Lung (tissue), 12 donors: ENCODE results near the gene NUP210. TPM values are rescaled to one million over a fixed set of nuclear protein-coding genes. Genes with fewer than 3 reads are reported as not detected.

Experiments
- ATAC-seq: fragments of 200-7000 bp; cut with Tn5 transposase; one replicate; pipeline ENCODE4 v1.9.1; 2020; ENCODE audit warnings: moderate number of reproducible peaks; ENCODE audit not compliant: insufficient read depth, low FRiP score
- DNase-seq, 3 donors: peaks; one replicate each; pipeline ENCODE4 v3.0.0-alpha.2; 2013 to 2017
- H3K27ac ChIP-seq, 2 donors: one replicate each; pipeline ENCODE4 v1.5.1; 2013; ENCODE audit warnings: mild to moderate bottlenecking in 2 of 2, moderate library complexity in 2 of 2, control low read depth in 1 of 2, inconsistent platforms in 1 of 2, low read depth in 1 of 2, low read length in 1 of 2
- H3K27me3 ChIP-seq, 3 donors: one replicate each; pipeline ENCODE4 v1.5.1; 2013; ENCODE audit warnings: low read length in 2 of 3; ENCODE audit not compliant: control insufficient read depth in 3 of 3, insufficient read depth in 3 of 3
- H3K36me3 ChIP-seq, 4 donors: one replicate each; pipeline ENCODE4 v1.5.1; 2013; ENCODE audit warnings: low read length in 4 of 4, mild to moderate bottlenecking in 1 of 4, moderate library complexity in 1 of 4; ENCODE audit not compliant: control insufficient read depth in 4 of 4, insufficient read depth in 4 of 4
- H3K4me1 ChIP-seq, 5 donors: one replicate each; pipeline ENCODE4 v1.5.1; 2013; ENCODE audit warnings: low read length in 5 of 5, mild to moderate bottlenecking in 2 of 5, moderate library complexity in 1 of 5; ENCODE audit not compliant: control insufficient read depth in 5 of 5, insufficient read depth in 5 of 5
- H3K4me3 ChIP-seq: one replicate; pipeline ENCODE4 v1.5.1; 2013; ENCODE audit warnings: mild to moderate bottlenecking, control low read depth, moderate library complexity
- H3K9ac ChIP-seq, 2 donors: one replicate each; pipeline ENCODE4 v1.5.1; 2013; ENCODE audit warnings: low read length in 2 of 2, control low read depth in 1 of 2; ENCODE audit not compliant: insufficient read depth in 1 of 2
- H3K9me3 ChIP-seq, 4 donors: one replicate each; pipeline ENCODE4 v1.5.1; 2013; ENCODE audit warnings: low read length in 3 of 4, mild to moderate bottlenecking in 1 of 4, moderate library complexity in 1 of 4; ENCODE audit not compliant: control insufficient read depth in 4 of 4, insufficient read depth in 3 of 4
- CTCF ChIP-seq: IDR thresholded peaks from 2 replicates; pipeline ENCODE4 v1.5.1; 2012; ENCODE audit warnings: mild to moderate bottlenecking; ENCODE audit errors: control extremely low read depth, extremely low read depth
- WGBS, 2 donors: extraction: QIAGEN DNeasy Blood & Tissue Kit; methylation state at CpG; one replicate each; pipeline ENCODE4 v1.1.7; 2013; 5-methylcytosine and 5-hydroxymethylcytosine counted together
- polyA plus RNA-seq, 2 donors: library from polyadenylated mRNA; stranded (reverse); fragments of 200-250 nt; gene quantifications; one replicate each; pipeline ENCODE4 v1.2.1, GENCODE V29; 2013
- total RNA-seq, 2 donors: library from RNA; depleted of rRNA in 1 of 2; stranded (reverse); fragments of >200 nt in 1 of 2; gene quantifications; one replicate each; pipeline ENCODE4 v1.2.1, GENCODE V29; 2014 to 2021
- donor health status: control.
- donor health status: control.
- donor health status: Bipolar disorder and iron deficiency.
- donor health status: healthy.
- donor health status: DM: yes; HTN: yes; CAD: no.

The NUP210 gene
- total and polyA plus RNA-seq, 4 donors, result 5.4 to 20.4 (median 10.5) TPM

- H3K27ac ChIP-seq, result peak overlapping the region in 1 of 2 donors; percentile 24
Observed at GRCh38 chr3:13276438-13277195, 143.5 kb downstream of the NUP210 start.

GRCh38 chr3:13275376-13276005 lies 144.6 kb downstream of the NUP210 start:
- Histone ChIP-seq H3K9me3 (no peaks in the 10 kb centered on the region), H3K36me3 (no peaks in the 10 kb centered on the region), H3K9ac (no peak overlapping the region), H3K27me3 (peaks cover 0 to 12% (median 0%) of the 10 kb centered on the region in 3 donors), H3K27ac (no peak overlapping the region), H3K4me3 (no peak overlapping the region), H3K4me1 (peaks cover 0 to 21% (median 0%) of the 10 kb centered on the region in 5 donors)
- WGBS, 2 donors, result 85 to 87% methylated on average over 14 of the region's 14 CpGs
- ATAC-seq, result no peak
- peak in 1 of 3 donors; percentile 7 for DNase-seq
- TF ChIP-seq CTCF, result no peak

More at GRCh38 chr3:13276438-13277195, 143.5 kb downstream of the NUP210 start:
- Histone ChIP-seq H3K4me1 (peaks cover 0 to 21% (median 2%) of the 10 kb centered on the region in 5 donors), H3K27me3 (peaks cover 0 to 19% (median 2%) of the 10 kb centered on the region in 3 donors), H3K36me3 (no peaks in the 10 kb centered on the region), H3K9me3 (no peaks in the 10 kb centered on the region), H3K9ac (no peak overlapping the region), H3K4me3 (no peak overlapping the region)
- DNase-seq (peak; percentile 38 to 76 (median 68)), ATAC-seq (no peak)
- WGBS, 2 donors, result 64 to 78% methylated on average over 14 of the region's 14 CpGs
- no peak for TF ChIP-seq CTCF

GRCh38 chr3:13274551-13275332 lies 145.4 kb downstream of the NUP210 start:
- Histone ChIP-seq H3K4me3 (no peak overlapping the region), H3K36me3 (no peaks in the 10 kb centered on the region), H3K9ac (no peak overlapping the region), H3K27me3 (peaks cover 0 to 5% (median 0%) of the 10 kb centered on the region in 3 donors), H3K27ac (no peak overlapping the region), H3K4me1 (peaks cover 0 to 21% (median 0%) of the 10 kb centered on the region in 5 donors), H3K9me3 (peaks cover 0 to 3% (median 1%) of the 10 kb centered on the region in 4 donors)
- WGBS, 2 donors, result 82 to 87% methylated on average over 14 of the region's 14 CpGs
- peak in 1 of 3 donors; percentile 10 for DNase-seq
- TF ChIP-seq CTCF, result no peak
- no peak for ATAC-seq
